Middle frontal gyrus (tissue), 1 donor: Measurements from ENCODE around the gene PLAAT2.
"Not testable (repeated sequence)": the region's sequence is repeated elsewhere in the genome, so short reads cannot be mapped to it uniquely, and the experiment has no call there.

Experiments used
- DNase-seq: peaks from one replicate; pipeline ENCODE4 v3.0.0-alpha.2; 2015; ENCODE audit warnings: low spot score; ENCODE audit errors: extremely low spot score

PLAAT2 gene

DNA sequence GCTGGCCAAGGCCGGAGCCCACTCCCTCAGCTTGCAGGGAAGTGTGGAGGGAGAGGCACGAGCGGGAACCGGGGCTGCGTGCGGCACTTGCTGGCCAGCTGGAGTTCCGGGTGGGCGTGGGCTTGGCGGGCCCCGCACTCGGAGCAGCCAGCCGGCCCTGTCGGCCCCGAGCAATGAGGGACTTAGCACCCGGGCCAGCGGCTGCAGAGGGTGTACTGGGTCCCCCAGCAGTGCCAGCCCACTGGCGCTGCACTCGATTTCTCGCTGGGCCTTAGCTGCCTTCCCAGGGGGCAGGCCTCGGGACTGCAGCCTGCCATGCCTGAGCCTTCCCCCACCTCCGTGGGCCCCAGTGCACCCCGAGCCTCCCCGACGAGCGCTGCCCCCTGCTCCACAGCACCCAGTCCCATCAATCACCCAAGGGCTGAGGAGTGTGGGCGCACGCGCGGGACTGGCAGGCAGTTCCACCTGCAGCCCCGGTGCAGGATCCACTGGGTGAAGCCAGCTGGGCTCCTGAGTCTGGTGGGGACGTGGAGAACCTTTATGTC is 13.0 kb downstream of the PLAAT2 start:
- DNase-seq, result not testable (repeated sequence)

DNA sequence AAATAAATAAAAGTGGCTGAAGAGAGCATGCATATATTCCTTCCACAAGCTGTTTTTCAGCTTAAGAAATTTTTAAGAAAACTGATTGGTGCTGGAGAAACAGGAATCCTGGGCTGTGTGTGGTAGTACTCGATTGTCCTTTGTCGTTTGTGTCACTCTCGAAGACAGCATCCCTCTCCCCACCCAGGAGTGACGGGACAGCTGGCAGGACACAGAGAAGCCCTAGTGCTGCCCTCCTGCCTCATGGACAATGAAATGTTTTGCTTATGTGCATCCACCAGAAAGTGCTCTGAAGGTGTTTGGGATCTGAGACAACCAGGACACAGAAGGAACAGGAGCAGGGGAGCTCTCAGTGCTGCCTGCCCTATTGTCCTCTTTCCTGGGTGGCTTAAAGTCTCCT is 13.8 kb downstream of the PLAAT2 start:
- DNase-seq, result no peak

DNA sequence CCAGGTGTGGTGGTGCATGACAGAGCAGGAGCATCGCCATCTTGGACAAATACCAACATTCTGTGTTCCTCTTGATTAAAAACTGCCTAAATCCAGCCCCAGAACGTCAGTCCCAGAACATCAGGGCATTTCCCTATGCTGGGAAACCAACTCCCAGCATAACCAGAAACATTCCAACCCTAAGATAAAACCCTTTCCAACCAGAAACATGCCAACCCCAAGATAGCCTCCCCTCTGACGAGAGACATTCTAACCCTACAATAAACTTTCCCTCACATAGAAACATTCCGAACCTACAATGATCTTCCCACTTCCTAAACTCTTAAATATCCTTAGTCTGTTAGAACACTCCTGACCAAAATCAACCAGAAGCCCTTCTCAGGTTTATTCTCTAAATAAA is 15.0 kb downstream of the PLAAT2 start:
- no peak for DNase-seq

GRCh38 chr11:63547061-63547460 is 16.1 kb downstream of the PLAAT2 start:
- DNase-seq, result no peak

- no peak for DNase-seq
These were observed 19.5 kb downstream of the PLAAT2 start for GRCh38 chr11:63543711-63544110.

DNA sequence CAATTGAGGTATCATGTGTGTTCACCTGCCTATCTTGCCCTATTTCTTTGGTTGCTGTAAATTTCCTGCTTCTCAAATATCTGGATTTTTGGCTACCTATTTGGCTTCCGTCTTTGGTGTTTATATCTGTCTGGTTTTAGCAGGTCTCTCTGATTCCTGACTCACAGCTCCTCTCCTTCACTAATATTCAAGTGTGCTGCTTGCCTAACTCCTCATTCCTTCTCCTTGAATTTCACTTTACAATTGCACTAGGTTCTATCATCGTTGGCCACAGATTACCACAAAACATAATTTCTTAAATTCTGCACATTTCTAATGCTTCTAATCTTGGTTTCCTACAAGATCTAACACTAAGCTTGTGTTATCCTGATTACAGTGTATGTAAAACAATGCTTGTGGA is 20.7 kb downstream of the PLAAT2 start:
- DNase-seq, result not testable (repeated sequence)

GRCh38 chr11:63537293-63538101 is 25.7 kb downstream of the PLAAT2 start:
- peak; percentile 13 for DNase-seq

GRCh38 chr11:63536669-63537292 is 26.4 kb downstream of the PLAAT2 start, which contains the start of gene PLAAT4:
TSS of gene PLAAT4 (plus strand) at chr11:63536808. CDS start at chr11:63536869, 61 bp downstream.
- peak; percentile 29 for DNase-seq

DNA sequence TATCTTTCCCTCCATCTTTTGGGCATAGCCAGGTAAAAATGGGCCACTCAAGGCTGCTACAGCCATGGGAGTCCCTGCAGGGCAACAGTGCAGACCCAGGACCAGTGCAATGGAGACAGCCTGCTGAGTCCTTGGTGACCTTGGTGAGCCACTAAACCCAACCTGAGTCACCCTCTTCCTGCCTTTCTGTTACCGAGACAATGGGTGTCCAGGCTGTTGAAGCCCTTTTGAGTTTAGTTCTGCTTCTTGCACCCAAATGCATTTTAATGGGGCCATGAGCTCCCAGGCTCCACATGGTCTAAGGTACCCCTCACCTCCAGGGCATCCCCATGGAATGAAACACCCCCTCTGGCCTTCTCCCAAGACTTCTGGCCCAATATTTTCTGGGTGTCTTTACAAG is 27.4 kb downstream of the PLAAT2 start:
- DNase-seq, result no peak

DNA sequence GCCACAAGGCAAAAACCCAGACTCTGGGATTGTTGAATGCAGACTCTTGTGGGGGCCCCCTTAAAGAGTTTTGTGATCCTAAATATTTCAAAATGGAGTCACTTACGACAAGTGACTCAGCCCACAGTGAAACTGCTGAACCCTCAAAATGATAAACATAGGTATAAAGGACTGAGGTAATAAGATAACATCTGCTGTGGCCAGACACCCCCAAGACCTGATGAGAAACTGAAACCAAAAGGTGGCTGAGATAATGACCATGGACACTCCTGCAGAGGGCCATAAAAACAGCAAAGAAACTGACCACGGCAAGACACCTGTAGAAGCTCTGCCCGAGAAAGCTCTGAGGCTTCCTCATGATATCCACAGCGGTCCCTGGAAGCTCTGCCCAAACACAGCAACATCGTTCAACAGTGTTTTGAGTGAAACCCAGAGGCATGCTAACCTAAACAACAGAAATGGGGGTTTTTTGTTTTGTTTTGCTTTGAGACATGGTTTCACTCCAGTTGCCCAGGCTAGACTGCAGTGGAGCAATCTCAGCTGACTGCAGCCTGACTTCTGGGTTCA is 28.2 kb downstream of the PLAAT2 start:
- DNase-seq, result no peak

- no peak for DNase-seq
These were observed 29.1 kb downstream of the PLAAT2 start for GRCh38 chr11:63534076-63534475.

- DNase-seq, result no peak
These were observed 30.2 kb downstream of the PLAAT2 start for GRCh38 chr11:63532799-63533475.

GRCh38 chr11:63532117-63532516 is 31.1 kb downstream of the PLAAT2 start:
- no peak for DNase-seq

- DNase-seq, result not testable (repeated sequence)
These were observed 31.9 kb downstream of the PLAAT2 start for GRCh38 chr11:63531074-63531792.

- no peak for DNase-seq
These were observed 33.2 kb downstream of the PLAAT2 start for GRCh38 chr11:63530021-63530420.

DNA sequence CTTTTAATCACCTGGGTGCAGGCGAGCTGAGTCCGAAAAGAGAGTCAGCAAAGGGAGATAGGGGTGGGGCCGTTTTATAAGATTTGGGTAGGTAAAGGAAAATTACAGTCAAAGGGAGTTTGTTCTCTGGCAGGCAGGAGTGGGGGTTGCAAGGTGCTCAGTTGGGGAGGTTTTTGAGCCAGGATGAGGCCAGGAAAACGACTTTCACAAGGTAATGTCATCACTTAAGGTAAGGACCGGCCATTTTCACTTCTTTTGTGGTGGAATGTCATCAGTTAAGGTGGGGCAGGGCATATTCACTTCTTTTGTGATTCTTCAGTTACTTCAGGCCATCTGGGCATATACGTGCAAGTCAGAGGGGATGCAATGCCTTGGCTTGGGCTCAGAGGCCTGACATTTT is 33.8 kb downstream of the PLAAT2 start:
- not testable (repeated sequence) for DNase-seq

DNA sequence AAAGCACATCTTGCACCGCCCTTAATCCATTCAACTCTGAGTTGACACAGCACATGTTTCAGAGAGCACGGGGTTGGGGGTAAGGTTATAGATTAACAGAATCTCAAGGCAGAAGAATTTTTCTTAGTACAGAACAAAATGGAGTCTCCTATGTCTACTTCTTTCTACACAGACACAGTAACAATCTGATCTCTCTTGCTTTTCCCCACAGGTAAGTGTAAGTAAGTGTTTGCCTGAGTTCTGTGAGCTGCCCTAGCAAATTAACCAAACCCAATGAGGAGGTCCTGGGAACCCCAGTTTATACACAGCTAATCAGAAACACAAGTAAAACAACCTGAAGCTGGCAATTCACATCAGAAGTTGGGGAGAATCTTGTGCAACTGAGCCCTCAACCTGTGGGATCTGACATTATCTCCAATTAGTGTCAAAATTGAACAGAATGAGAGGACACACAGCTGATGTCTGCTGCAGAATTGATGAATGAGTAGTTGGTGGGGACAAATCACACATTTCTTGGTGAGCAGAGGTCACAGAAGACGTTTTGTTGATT is 34.4 kb downstream of the PLAAT2 start:
- not testable (repeated sequence) for DNase-seq

DNA sequence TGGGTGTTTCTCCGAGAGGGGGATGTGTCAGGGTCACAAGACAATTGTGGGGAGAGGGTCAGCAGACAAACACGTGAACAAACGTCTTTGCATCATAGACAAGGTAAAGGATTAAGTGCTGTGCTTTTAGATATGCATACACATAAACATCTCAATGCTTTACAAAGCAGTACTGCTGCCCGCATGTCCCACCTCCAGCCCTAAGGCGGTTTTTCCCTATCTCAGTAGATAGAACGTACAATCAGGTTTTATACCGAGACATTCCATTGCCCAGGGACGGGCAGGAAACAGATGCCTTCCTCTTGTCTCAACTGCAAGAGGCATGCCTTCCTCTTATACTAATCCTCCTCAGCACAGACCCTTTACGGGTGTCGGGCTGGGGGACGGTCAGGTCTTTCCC is 35.0 kb downstream of the PLAAT2 start:
- DNase-seq, result not testable (repeated sequence)

- no peak for DNase-seq
These were observed 35.5 kb downstream of the PLAAT2 start for GRCh38 chr11:63527667-63528066.

GRCh38 chr11:63523151-63523550 is 40.0 kb downstream of the PLAAT2 start:
- DNase-seq, result no peak

DNA sequence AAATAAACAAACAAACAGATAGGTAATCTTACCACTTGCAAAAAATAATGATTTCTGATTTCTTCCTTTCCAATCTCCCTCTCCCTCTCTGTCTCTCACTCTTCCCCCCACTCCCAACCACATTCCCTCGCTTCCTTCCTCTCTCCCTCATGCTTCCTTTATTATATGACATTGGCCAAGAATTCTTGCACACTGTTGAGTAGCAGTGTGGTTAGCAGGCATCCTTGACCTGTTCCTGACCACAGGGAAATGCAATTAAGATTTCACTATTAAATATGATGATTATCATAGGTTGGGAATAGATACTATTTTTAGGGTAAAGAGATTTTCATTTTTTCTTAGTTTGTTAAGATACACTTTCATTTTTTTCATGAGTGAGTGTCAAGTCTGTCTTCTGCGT is 41.3 kb downstream of the PLAAT2 start:
- no peak for DNase-seq
